ENCODE data around the gene ATG10.

The ATG10 gene

GRCh38 chr5:82162573-82162972 is 190.8 kb downstream of the ATG10 start:
- POLR2A ChIA-PET, result no interaction called here
- no peak for TF ChIP-seq CTCF (IDR thresholded peaks at IDR 0.05; ENCODE audit: insufficient read depth, low read length, missing control alignments)
- DNase-seq (ENCODE audit: low read depth, low spot score), result no peak
- CTCF ChIA-PET, result no interaction called here
- H3K4me3 ChIP-seq (ENCODE audit: low read depth, low read length), result no peak overlapping the region

- no peak for TF ChIP-seq CTCF (IDR thresholded peaks at IDR 0.05; ENCODE audit: insufficient read depth, low read length, missing control alignments)
- CTCF ChIA-PET, result interaction anchor here (0.9 to 3.5 kb wide), 7 partner anchors 15 to 738 kb away, joined by 4 to 34 read pairs (median 16); no protein-coding TSS in a partner anchor
- POLR2A ChIA-PET, result interaction anchor here (2.6 kb wide), 1 partner anchor 312 kb away, joined by 13 read pairs; no protein-coding TSS in a partner anchor
- H3K4me3 ChIP-seq (ENCODE audit: low read depth, low read length), result no peak overlapping the region
- no peak for DNase-seq (ENCODE audit: low read depth, low spot score)
These were observed 191.8 kb downstream of the ATG10 start for GRCh38 chr5:82163452-82164175.

GRCh38 chr5:82164176-82164976 is 192.6 kb downstream of the ATG10 start:
- no peak for DNase-seq (ENCODE audit: low read depth, low spot score)
- CTCF ChIA-PET, result interaction anchor here (0.6 to 3.5 kb wide), 20 partner anchors 9 to 739 kb away, joined by 3 to 34 read pairs (median 4); partner anchors contain the start of gene SSBP2
- POLR2A ChIA-PET, result interaction anchor here (1.0 to 2.6 kb wide), 2 partner anchors 313 to 413 kb away, joined by 4 to 13 read pairs; partner anchors contain the start of gene SSBP2
- H3K4me3 ChIP-seq (ENCODE audit: low read depth, low read length), result no peak overlapping the region
- no peak for TF ChIP-seq CTCF (IDR thresholded peaks at IDR 0.05; ENCODE audit: insufficient read depth, low read length, missing control alignments)

GRCh38 chr5:82164977-82165713 is 193.3 kb downstream of the ATG10 start:
- TF ChIP-seq CTCF (IDR thresholded peaks at IDR 0.05; ENCODE audit: insufficient read depth, low read length, missing control alignments), result no peak
- no peak overlapping the region for H3K4me3 ChIP-seq (ENCODE audit: low read depth, low read length)
- DNase-seq (ENCODE audit: low read depth, low spot score), result no peak
- ChIA-PET CTCF (interaction anchor here (0.6 to 3.5 kb wide), 43 partner anchors 8 to 970 kb away, joined by 3 to 34 read pairs (median 4); partner anchors contain the start of genes SSBP2 and ZCCHC9), POLR2A (interaction anchor here (1.0 to 2.6 kb wide), 2 partner anchors 314 to 414 kb away, joined by 4 to 13 read pairs; partner anchors contain the start of gene SSBP2)

GRCh38 chr5:82165740-82166530 is 194.1 kb downstream of the ATG10 start:
- peak; percentile 85 for DNase-seq (ENCODE audit: low read depth, low spot score)
- no peak overlapping the region for H3K4me3 ChIP-seq (ENCODE audit: low read depth, low read length)
- peak; percentile 67 for TF ChIP-seq CTCF (IDR thresholded peaks at IDR 0.05; ENCODE audit: insufficient read depth, low read length, missing control alignments)
- CTCF ChIA-PET, result interaction anchor here (0.6 to 3.5 kb wide), 42 partner anchors 8 to 971 kb away, joined by 3 to 34 read pairs (median 4); partner anchors contain the start of genes SSBP2 and ZCCHC9
- POLR2A ChIA-PET, result interaction anchor here (0.5 to 2.6 kb wide), 3 partner anchors 44 to 315 kb away, joined by 3 to 13 read pairs (median 4); no protein-coding TSS in a partner anchor
